Fibroblast of the aortic adventitia (primary cell): ENCODE data around the gene LENEP. TPM values are rescaled to one million over a fixed set of nuclear protein-coding genes. Genes with fewer than 3 reads are reported as not detected.
A peak's percentile ranks its signal among the peaks of the same experiment; 100 is the strongest.

Experiments used
- DNase-seq: peaks from one replicate; pipeline ENCODE4 v3.0.0-alpha.2; 2010; ENCODE audit warnings: low read depth
- H3K4me3 ChIP-seq: 2 replicates; pipeline ENCODE4 v1.5.1; 2011; ENCODE audit warnings: low read depth, mild to moderate bottlenecking, control low read depth, low read length, moderate library complexity
- total RNA-seq: library from RNA; depleted of rRNA; stranded (reverse); fragments of >200 nt; gene quantifications from 2 replicates; pipeline ENCODE4 v1.2.3, GENCODE V29; 2012; ENCODE audit warnings: low replicate concordance
- TF ChIP-seq, protein P1 (sequence below): IDR thresholded peaks from 2 replicates; pipeline ENCODE4 v1.5.1; 2011; ENCODE audit warnings: mild to moderate bottlenecking, low read length, control low read depth, inconsistent platforms; ENCODE audit not compliant: insufficient read depth

LENEP gene
- total RNA-seq, 1 donor = not detected

DNA sequence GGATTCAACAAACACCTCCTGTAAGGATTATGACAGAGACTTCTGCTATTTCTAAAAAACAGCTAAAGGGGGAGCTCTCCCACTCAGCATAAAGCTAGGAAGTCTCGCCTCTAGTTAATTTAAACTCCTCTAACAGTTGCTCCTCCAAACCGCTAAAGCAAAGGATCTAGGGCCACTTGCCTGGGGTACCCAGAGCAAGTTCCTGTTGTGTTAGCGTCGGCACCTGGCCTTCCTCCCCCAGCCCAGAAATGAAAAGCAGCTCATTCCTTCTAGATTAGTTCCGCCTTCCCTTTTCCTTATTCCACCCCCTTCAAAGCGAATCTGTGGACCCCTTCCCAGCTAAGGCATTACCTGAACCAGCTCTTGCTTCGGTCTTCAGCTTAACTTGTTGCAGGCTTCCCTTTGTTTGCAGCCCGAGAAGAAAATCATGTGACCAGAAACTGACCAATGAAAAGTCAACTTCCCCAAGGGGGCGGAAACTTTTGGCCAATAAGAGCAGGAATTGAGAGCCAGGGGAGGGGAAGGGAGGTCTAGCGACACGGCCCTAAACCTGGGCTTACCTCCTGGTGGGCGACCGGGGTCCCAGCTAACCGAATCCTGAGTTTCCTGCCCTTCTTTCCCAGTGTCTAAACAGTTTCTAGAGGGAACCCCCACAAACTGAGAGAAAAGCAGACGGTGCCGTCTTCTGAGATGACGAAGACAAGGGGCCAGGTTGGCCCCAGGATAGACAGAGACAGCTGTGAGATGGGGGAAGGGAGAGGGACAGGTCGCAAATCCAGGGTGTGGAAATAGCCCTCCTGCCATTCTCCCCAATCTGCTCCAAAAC lies 37.5 kb upstream of the LENEP start, which contains the start of gene PBXIP1:
TSS of gene PBXIP1 (minus strand) at position 382 of the 826 bp plus-strand sequence. CDS start 2,378 bp downstream, outside the sequence.
- peak; percentile 93 for DNase-seq
- TF ChIP-seq, protein P1, sequence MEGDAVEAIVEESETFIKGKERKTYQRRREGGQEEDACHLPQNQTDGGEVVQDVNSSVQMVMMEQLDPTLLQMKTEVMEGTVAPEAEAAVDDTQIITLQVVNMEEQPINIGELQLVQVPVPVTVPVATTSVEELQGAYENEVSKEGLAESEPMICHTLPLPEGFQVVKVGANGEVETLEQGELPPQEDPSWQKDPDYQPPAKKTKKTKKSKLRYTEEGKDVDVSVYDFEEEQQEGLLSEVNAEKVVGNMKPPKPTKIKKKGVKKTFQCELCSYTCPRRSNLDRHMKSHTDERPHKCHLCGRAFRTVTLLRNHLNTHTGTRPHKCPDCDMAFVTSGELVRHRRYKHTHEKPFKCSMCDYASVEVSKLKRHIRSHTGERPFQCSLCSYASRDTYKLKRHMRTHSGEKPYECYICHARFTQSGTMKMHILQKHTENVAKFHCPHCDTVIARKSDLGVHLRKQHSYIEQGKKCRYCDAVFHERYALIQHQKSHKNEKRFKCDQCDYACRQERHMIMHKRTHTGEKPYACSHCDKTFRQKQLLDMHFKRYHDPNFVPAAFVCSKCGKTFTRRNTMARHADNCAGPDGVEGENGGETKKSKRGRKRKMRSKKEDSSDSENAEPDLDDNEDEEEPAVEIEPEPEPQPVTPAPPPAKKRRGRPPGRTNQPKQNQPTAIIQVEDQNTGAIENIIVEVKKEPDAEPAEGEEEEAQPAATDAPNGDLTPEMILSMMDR = peak; percentile 55
- peak within 1 kb of the TSS; percentile 85 for H3K4me3 ChIP-seq

DNA sequence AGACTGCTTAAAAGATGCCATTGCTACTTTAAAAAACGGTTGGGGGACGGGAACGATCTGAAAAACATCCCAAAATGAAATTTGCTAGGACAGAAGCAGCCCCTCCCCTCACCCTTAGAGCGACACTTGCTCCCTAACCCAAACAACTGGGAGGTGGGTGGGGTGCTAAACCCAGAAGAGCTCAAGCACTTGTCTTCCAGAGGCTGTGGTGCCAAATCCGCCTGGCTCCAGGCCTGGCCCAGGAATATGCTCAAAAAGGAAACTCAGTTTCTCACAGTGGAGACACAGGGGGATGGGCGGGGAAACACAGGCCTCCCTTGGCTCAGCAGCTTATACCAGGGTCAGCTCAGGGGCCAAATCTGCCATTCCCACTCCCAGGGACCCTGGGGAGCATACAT lies 36.8 kb upstream of the LENEP start:
- peak overlapping the region; percentile 85 for H3K4me3 ChIP-seq
- TF ChIP-seq, protein P1 = no peak
- DNase-seq = peak; percentile 30

GRCh38 chr1:154957091-154957657 lies 36.2 kb upstream of the LENEP start:
- H3K4me3 ChIP-seq = no peak overlapping the region
- no peak for DNase-seq

GRCh38 chr1:154958036-154958435 lies 35.4 kb upstream of the LENEP start:
- no peak for DNase-seq
- TF ChIP-seq, protein P1 = no peak
- H3K4me3 ChIP-seq = no peak overlapping the region

More at GRCh38 chr1:154957091-154957657, 36.2 kb upstream of the LENEP start:
- TF ChIP-seq, protein P1 = no peak

- H3K4me3 ChIP-seq = no peak overlapping the region
- no peak for DNase-seq
- TF ChIP-seq, protein P1 = no peak
Measured at GRCh38 chr1:154958681-154959425, 34.5 kb upstream of the LENEP start.

DNA sequence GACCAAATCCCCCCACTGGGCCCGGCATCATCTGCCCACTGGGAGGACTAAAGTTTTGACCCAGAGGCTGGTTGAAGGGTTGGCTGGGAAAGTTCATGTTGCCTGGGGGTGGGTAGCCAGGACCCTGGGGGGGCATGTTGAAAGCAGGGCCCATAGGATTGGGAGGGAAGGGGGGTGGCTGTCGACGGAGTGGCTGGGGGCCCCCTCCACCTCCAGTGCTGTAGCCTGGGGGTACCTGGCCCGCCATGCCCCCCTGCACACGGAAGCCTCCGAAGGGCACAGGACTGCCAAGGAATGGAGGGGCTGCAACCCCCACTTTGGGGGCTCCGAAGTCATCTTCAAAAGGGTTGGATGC lies 34.0 kb upstream of the LENEP start:
- no peak overlapping the region for H3K4me3 ChIP-seq
- TF ChIP-seq, protein P1 = no peak
- DNase-seq = no peak
